Skeletal muscle tissue (tissue), 4 donors: ENCODE results near the gene ACTBL2. TPM values are rescaled to one million over a fixed set of nuclear protein-coding genes. Genes with fewer than 3 reads are reported as not detected.
"Not testable (repeated sequence)": the region's sequence is repeated elsewhere in the genome, so short reads cannot be mapped to it uniquely, and the experiment has no call there.

Experiments
- H3K27ac ChIP-seq: one replicate; pipeline ENCODE4 v1.7.0; 2013; ENCODE audit warnings: mild to moderate bottlenecking, low read depth, low read length, inconsistent platforms
- H3K27me3 ChIP-seq, 3 donors: one replicate each; pipeline ENCODE4 v1.7.0; 2013; ENCODE audit warnings: low read length in 3 of 3; ENCODE audit not compliant: control insufficient read depth in 3 of 3, insufficient read depth in 3 of 3
- H3K36me3 ChIP-seq, 3 donors: one replicate each; pipeline ENCODE4 v1.7.0; 2013; ENCODE audit warnings: low read length in 3 of 3; ENCODE audit not compliant: control insufficient read depth in 3 of 3, insufficient read depth in 3 of 3
- H3K4me1 ChIP-seq, 3 donors: one replicate each; pipeline ENCODE4 v1.7.0; 2013; ENCODE audit warnings: low read length in 3 of 3, mild to moderate bottlenecking in 3 of 3; ENCODE audit not compliant: control insufficient read depth in 3 of 3, insufficient read depth in 3 of 3
- H3K4me3 ChIP-seq, 3 donors: one replicate each; pipeline ENCODE4 v1.7.0; 2013; ENCODE audit warnings: low read length in 3 of 3
- H3K9ac ChIP-seq, 3 donors: one replicate each; pipeline ENCODE4 v1.7.0; 2013; ENCODE audit warnings: low read length in 3 of 3, mild to moderate bottlenecking in 3 of 3, moderate library complexity in 2 of 3, low read depth in 1 of 3
- H3K9me3 ChIP-seq, 3 donors: one replicate each; pipeline ENCODE4 v1.7.0; 2013; ENCODE audit warnings: low read length in 3 of 3; ENCODE audit not compliant: control insufficient read depth in 3 of 3
- total RNA-seq: library from RNA; depleted of rRNA; stranded (reverse); fragments of >200 nt; gene quantifications from one replicate; pipeline ENCODE4 v1.2.3, GENCODE V29; 2014
- donor health status: Osteomylitis.

ACTBL2 gene
- not detected for total RNA-seq

DNA sequence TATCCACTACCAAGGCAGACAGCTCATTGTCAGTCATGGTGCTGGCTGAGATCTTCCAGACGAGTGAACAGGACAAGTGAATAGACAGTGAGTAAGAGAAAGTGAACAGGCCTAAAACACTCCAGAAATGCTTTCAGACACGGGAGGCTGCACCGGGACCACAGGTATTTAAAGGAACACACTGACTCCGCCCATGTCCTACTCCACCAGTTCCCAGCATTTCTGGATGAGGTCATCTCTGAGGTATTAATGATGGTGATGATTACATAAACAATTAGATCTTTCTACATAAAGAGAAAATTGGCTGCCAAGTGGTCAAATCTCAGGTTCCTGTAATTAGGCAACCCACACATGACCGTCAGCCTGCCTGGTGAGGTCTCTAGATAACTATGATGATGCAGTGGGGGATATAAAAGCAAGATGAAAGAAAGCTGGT is at the start of gene ACTBL2:
Gene ACTBL2, minus strand, starts transcription at position 141 of the 436 bp plus-strand sequence. Its CDS starts 104 bp downstream, at position 37.
- no peaks in the 10 kb centered on the region for H3K27me3 ChIP-seq
- no peak within 1 kb of the TSS for H3K27ac ChIP-seq
- peaks cover 2 to 8% (median 4%) of the 10 kb centered on the region in 3 donors for H3K4me1 ChIP-seq
- H3K9me3 ChIP-seq = peaks cover 0 to 3% (median 0%) of the 10 kb centered on the region in 3 donors
- H3K9ac ChIP-seq = no peak within 1 kb of the TSS
- no peaks in the 10 kb centered on the region for H3K36me3 ChIP-seq
- no peak within 1 kb of the TSS for H3K4me3 ChIP-seq

GRCh38 chr5:57531333-57531732 is 48.7 kb upstream of the ACTBL2 start:
- no peaks in the 10 kb centered on the region for H3K36me3 ChIP-seq
- no peak overlapping the region for H3K27ac ChIP-seq
- no peak overlapping the region for H3K9ac ChIP-seq
- no peaks in the 10 kb centered on the region for H3K4me1 ChIP-seq
- H3K4me3 ChIP-seq = no peak overlapping the region
- H3K9me3 ChIP-seq = no peaks in the 10 kb centered on the region
- no peaks in the 10 kb centered on the region for H3K27me3 ChIP-seq

DNA sequence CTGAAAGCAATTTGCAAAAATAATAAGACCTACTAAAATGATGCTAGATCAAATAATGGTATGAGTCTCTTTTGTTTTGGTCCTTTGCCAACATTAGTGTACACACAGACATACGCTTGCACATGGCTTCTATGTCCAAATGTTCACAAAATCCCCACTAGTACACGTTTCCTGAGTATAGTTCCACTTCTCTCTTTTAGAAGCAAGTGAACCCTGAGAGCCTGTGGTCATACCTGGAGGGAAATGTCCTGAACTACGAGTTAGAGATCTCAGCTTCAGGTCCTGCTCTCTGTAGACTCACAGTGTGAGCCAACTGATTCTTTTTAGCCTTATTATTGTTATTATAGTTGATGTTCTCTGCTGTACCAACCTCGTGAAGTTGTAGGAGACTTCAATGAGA is 47.3 kb upstream of the ACTBL2 start:
- H3K27ac ChIP-seq = no peak overlapping the region
- H3K9ac ChIP-seq = no peak overlapping the region
- H3K9me3 ChIP-seq = no peaks in the 10 kb centered on the region
- H3K27me3 ChIP-seq = no peaks in the 10 kb centered on the region
- no peak overlapping the region for H3K4me3 ChIP-seq
- no peaks in the 10 kb centered on the region for H3K4me1 ChIP-seq
- H3K36me3 ChIP-seq = no peaks in the 10 kb centered on the region

- H3K9me3 ChIP-seq = no peaks in the 10 kb centered on the region
- peaks cover 0 to 7% (median 5%) of the 10 kb centered on the region in 3 donors for H3K4me1 ChIP-seq
- H3K36me3 ChIP-seq = no peaks in the 10 kb centered on the region
- H3K27me3 ChIP-seq = no peaks in the 10 kb centered on the region
- H3K4me3 ChIP-seq = no peak overlapping the region
- H3K27ac ChIP-seq = no peak overlapping the region
- no peak overlapping the region for H3K9ac ChIP-seq
Measured at GRCh38 chr5:57527870-57528269, 45.3 kb upstream of the ACTBL2 start.

GRCh38 chr5:57524348-57525060 is 41.9 kb upstream of the ACTBL2 start:
- Histone ChIP-seq H3K4me1 (peaks cover 0 to 18% (median 13%) of the 10 kb centered on the region in 3 donors), H3K4me3 (no peak overlapping the region), H3K9me3 (no peaks in the 10 kb centered on the region), H3K36me3 (no peaks in the 10 kb centered on the region), H3K27ac (no peak overlapping the region), H3K9ac (no peak overlapping the region), H3K27me3 (no peaks in the 10 kb centered on the region)

DNA sequence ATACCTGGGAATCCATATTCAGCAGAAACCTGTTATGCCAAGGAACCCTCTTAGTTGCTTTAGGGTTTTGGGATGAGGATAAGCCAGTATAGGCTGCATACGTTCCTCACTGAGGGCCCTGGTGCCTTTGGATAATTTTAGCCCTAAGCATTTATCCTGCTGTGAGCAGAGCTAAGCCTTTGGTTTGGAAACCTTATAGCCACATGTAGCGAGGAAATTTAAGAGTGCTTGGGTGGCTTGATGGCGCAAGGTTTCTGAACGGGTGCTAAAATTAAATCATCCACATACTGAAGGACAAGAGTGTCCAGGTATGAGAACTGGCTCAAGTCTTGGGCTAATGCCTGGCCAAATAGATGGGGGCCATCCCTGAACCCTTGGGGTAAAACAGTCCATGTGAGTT is 39.9 kb upstream of the ACTBL2 start:
- not testable (repeated sequence) for H3K4me3 ChIP-seq, H3K36me3 ChIP-seq, H3K27ac ChIP-seq, H3K9me3 ChIP-seq, H3K9ac ChIP-seq, H3K27me3 ChIP-seq
- peaks cover 0 to 18% (median 13%) of the 10 kb centered on the region in 3 donors for H3K4me1 ChIP-seq

DNA sequence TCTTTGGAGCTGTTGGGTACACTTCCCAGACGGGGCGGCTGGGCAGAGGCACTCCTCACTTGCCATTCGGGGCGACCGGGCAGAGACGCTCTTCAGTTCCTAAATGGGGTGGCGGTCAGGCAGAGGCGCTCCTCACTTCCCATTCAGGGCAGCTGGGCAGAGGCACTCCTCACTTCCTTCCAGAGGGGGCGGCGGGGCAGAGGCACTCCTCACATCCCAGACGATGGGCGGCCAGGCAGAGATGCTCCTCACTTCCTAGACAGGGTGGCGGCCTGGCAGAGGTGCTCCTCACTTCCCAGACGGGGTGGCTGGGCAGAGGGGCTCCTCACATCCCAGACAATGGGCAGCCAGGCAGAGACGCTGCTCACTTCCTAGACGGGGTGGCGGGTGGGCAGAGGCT is 35.8 kb upstream of the ACTBL2 start:
- H3K9ac ChIP-seq, H3K27ac ChIP-seq, H3K27me3 ChIP-seq, H3K36me3 ChIP-seq, H3K4me3 ChIP-seq, H3K9me3 ChIP-seq: not testable (repeated sequence)
- H3K4me1 ChIP-seq = peaks cover 0 to 16% (median 13%) of the 10 kb centered on the region in 3 donors

DNA sequence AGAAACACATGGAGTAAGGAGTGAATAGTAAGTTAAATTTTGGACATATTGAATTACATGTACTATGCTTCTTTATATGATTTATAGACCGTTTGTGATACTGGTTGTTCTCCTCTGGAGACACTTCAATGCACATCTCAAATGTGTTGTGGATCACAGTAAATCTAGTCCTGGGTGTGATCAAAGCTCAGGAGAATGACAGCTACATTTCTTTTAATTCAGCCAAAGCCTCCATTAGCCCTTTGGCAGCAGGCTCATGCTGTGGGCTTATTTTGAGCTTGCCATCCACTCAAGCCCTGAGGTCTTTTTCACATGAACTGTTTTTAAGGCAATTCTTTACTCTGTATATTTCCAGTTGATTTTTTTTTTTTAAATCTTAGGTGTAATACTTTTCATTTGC is 34.6 kb upstream of the ACTBL2 start:
- H3K36me3 ChIP-seq = no peaks in the 10 kb centered on the region
- H3K4me3 ChIP-seq = no peak overlapping the region
- no peaks in the 10 kb centered on the region for H3K9me3 ChIP-seq
- H3K4me1 ChIP-seq = peaks cover 0 to 7% (median 4%) of the 10 kb centered on the region in 3 donors
- H3K27ac ChIP-seq = no peak overlapping the region
- H3K9ac ChIP-seq = no peak overlapping the region
- no peaks in the 10 kb centered on the region for H3K27me3 ChIP-seq

GRCh38 chr5:57513785-57514184 is 31.2 kb upstream of the ACTBL2 start:
- Histone ChIP-seq H3K4me1 (no peaks in the 10 kb centered on the region), H3K27me3 (no peaks in the 10 kb centered on the region), H3K4me3 (no peak overlapping the region), H3K9ac (no peak overlapping the region), H3K27ac (no peak overlapping the region), H3K36me3 (no peaks in the 10 kb centered on the region), H3K9me3 (no peaks in the 10 kb centered on the region)

- H3K9ac ChIP-seq = no peak overlapping the region
- H3K27me3 ChIP-seq = no peaks in the 10 kb centered on the region
- H3K27ac ChIP-seq = no peak overlapping the region
- H3K4me3 ChIP-seq = no peak overlapping the region
- no peaks in the 10 kb centered on the region for H3K9me3 ChIP-seq
- H3K36me3 ChIP-seq = no peaks in the 10 kb centered on the region
- H3K4me1 ChIP-seq = no peaks in the 10 kb centered on the region
Measured at GRCh38 chr5:57511321-57511720, 28.7 kb upstream of the ACTBL2 start.
